DMS53 treated with DMSO at 0.1 percent for 48 hours (cell line): ENCODE data around the gene RPL35.

Experiments
- DNase-seq: peaks from one replicate; lab custom pipeline; 2025; ENCODE audit not compliant: unreplicated experiment; lab: John Stamatoyannopoulos, UW

The RPL35 gene

DNA sequence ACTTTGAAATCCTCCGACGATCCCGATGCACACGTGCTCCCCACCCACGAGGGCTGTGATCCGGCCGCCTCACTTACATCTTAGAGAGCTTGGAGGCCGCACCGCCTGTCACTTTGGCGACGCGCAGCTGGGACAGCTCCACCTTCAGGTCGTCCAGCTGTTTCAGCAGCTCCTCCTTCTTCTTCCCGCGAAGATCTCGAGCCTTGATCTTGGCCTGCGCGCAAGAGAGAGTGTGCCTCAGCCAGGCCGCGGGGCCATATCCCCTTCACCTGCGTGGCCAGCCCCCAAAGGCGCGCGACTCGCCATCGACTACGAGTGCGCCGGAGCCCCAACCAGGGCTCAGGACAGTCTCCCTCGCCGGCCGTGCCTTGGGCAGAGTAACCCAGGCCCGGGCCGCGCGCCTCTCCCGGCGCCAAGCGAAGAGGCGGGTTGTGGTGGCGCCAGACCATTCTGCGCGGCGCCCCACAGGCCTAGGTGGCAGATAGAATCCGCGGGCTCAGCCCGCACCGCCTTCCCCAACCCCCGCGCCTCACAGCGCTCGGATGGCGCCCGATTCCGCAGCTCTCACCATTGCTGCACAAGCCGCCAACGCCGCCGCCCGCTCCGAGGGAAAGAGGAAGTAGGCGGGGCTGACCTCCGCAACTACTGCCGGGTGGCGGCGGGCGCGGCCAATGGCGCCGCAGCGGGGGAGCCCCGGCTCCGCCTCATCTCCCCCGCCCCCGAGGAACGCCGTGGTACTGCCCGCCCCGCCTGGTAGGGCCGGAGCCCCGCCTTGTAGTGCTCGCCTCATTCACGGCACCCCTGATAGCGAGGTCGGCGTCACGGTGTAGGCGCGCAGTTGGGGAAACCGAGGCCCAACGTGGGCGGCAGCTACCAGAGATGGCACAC, at the start of gene RPL35, which contains the start of gene ARPC5L:
RPL35 (minus strand) TSS at position 616 of the 888 bp plus-strand sequence; CDS start at position 571, 45 bp downstream.
ARPC5L (plus strand) TSS at position 789 of the 888 bp plus-strand sequence. CDS start 7,161 bp downstream, outside the sequence.
- DNase-seq, result peak; percentile 87

DNA sequence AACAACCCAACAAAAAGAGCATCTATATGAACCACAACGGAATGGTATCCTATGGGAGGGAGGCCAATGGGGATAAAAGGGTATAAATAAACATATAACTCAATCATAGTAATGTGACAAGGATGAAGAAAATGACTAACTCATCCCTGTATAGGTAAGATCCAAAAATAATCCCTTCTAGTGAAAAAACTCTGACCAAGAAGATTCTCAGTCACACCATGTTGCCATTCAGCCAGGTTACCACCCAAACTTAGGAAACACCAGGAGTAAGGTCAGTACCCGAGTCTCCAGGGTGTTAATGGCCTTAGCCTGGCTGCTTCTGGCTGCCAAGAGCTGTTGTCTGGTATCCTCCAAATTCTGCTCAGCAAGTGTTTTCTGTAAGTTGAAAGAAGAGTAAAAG, 46.3 kb upstream of the RPL35 start:
- DNase-seq, result no peak

DNA sequence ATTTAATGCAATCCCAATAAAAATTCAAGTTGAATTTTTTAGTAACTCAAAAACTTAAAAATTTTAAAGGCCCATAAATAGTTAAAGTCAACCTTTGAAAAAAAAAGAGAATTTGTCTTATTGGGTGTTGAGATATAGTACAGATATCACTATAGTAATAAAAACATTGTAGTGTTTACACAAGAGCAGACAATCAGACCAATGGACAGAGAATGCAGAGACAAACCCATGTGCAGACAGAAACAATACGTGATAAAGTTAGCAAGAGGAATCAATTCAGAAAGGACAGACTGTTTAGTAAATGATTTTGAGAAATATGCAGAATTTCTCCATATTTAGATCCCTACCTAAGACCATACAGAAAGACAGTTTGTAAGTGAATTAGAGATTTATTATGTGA, 45.2 kb upstream of the RPL35 start:
- no peak for DNase-seq

DNA sequence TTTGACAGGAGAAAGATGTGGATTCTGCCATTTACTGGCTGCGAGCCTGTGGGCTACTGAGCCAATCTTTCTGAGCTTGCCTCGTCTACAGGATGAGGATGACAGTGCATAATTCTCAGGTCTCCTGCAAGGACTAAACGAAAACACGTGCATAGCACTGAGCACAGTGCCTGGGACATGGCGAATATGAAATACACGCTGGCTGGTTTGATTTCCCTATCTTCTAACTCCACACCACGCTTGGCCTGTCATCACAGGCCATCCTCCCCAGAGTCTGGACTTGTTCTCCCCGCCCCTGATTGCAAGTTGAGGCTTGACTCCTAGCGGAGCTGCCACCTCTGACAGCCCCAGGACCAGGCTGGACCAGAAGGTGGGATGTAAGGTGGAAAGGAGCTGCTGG, 38.1 kb upstream of the RPL35 start:
- no peak for DNase-seq

DNA sequence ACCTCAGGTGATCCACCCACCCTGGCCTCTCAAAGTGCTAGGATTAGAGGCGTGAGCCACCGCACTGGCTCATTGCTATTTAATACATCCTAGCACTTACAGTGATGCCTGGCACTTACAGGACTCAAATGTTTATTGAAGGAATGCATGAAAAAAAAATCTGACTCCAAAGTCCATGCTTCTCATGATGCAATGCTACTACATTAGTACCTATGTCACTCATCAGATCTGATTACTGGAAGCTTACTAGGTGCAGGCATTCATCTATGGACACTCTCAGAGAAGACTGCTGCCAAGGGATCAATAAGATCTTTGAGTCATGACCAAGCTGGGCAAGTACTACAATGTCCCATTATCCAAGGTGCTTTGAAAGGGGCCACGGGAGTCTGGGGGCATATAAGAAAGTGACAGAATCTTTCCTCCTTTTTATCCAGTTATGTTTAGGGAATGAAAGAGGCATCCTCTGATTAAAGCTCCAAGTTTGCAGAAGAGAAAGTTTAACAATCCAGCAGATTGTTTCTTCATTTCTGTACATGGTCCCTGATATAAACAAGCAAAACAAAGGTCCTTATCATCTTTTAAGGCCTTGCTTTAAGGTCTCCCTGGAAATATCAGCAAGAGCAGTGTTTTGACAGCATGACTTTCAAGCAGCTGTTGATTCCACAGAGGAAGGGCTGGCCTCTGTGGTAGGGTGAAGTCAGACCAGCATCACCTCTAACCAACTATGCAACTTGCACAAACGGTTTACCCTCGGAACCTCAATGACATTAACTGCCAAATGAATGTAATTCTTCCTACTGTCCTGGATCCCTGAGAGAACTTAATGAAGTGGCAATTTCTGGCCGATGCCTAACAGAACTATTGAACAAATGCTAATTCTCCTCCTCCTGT, 36.1 kb upstream of the RPL35 start:
- DNase-seq, result no peak

DNA sequence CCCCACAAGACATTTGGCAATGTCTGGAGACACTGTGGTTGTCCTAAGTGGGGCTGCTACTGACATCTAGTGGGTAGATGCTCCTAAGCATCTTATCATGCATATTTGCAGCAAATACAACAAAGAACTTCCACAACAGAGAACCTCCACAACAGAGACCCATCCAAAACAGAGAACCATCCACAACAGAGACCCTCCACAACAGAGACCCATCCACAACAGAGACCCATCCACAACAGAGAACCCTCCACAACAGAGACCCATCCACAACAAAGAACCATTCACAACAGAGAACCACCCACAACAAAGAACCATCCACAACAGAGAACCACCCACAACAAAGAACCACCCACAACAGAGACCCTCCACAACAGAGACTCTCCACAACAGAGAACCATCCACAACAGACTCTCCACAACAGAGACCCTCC, 33.0 kb upstream of the RPL35 start:
- DNase-seq, result no peak

DNA sequence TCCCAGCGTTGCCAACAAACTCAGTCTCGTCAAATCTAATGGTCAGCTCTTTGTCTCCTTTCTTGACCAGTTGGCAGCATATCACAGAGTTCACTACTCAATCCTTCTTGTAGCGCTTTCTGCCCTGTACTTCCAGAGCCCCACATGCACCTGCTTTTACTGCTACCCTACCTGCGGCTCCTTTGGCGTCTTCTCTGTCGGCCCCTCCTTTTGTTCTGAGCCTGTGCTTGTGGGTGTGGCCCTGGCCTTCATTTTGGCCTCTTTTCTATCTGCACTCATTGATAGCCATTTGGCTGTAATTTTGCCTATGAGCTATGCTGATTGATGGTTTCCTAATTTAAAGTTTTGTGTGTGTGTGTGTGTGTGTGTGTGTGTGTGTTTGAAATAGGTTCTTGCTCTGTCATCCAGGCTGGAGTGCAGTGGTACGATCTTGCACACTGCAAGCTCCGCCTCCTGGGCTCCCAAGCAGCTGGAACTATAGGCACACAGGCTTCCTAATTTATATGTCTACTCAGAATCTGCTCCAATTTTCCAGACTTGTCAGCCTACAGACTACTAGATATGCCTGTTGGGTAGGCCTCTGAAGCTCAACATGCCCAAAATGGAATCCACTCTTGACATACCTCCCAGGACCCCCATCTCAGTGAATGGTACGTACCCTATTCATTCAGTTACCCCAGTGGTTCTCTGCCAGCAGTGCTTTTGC, 32.4 kb upstream of the RPL35 start:
- DNase-seq, result no peak

DNA sequence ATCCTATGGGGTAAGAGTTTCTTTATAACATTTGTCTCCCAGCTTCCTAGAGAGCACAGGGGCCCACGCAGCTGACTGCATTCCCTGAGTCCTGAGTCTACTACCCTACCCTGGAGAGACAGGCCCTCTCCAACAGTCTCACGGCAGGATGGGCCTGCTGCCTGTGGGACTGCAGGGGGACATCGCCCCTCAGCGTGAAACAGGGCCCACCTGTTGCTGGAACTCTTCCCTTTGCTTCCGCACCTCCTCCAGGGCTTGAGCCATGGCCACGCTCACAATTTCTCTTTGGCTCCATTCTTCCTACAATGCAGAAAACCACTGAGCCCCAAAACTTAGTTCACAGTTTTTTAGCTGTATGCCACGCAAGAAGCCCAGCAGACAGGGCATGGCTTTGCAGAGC, 28.4 kb upstream of the RPL35 start:
- DNase-seq, result no peak

DNA sequence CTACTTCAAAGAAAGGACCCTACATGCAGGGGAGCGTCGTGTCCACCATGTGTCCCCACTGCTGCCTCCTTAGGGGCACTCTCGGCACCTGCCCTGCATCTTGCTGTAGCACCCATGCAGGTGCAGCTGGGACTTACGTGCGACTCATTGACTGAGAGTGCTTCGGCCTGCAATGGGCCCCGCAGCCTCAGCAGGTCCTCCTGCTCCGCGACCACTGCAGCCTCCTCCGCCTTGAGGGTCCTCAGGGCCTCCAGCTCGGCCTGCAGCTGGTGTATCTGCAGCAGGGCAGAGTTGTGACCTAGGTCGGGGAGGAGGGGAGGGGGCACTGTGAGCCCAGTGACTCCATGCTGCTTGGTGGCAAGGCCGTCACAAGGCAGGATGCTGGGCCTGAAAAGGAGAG, 27.2 kb upstream of the RPL35 start:
- no peak for DNase-seq

DNA sequence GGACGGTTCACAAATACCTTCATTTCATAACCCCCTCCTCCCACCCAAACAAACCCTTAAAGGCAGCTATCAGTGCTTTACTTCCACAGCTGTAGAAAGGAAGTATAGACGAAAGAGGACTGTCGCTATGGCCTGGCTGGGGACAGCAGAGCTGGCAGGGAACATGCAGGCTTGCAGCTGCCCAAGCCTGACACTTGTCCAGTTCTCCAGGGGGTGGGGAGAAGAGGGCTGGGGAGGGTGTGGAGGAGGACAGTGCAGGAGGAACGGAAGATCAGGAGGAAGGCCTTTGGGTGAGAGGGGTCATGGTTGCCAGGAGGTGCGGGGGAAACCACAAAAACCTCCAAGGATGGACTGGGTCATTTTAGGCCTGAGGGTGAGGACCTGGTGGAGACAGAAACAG, 26.1 kb upstream of the RPL35 start:
- DNase-seq, result no peak

DNA sequence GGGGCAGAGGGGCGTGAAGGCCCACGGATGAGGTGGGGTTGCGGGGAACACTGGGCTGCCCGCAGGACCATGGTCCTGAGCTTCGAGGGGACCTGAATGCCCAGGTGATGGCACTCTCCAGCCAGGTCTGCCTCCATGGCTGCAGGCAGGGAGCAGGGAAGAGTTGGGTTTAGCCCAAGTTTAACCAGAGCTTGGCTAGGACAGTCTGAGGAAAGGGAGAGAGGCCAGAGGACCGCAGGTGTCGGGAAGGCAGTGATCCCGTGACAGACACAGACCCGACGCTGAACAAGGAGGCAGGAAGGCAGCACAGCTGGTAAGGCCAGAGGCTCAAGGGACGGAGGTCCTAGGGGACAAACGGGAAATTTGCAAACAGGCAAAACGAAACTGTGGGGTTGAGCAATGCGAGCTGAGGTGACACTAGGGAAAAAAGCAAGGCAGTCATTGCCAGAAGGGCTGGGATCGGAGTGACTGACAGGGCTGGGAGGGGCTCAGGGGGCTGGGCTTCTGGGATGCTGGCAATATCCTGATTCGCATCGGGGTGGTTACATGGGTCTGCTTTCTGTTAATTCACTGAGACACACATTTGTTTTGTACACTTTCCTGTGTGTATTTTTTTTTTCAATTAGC, 25.2 kb upstream of the RPL35 start:
- DNase-seq, result no peak

DNA sequence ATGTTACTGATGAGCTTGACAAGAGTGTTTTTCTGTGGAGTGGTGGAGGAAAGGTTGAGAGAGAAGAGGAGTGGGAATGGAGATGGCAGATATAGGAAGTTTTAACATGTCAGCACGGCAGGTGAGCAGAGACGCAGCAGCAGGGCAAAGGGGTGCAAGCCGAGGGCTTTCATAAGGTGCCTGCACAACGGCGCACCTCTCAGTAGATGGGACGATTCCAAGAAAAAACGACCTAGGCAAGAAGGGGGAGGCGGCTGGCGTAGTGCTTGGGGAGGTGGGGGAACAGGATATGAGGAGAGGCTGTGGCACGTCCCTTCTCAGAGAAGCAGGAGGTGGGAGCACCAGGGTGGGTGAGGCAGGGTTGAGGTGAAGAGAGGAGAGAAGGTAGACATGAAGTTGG, 24.7 kb upstream of the RPL35 start:
- DNase-seq, result no peak

DNA sequence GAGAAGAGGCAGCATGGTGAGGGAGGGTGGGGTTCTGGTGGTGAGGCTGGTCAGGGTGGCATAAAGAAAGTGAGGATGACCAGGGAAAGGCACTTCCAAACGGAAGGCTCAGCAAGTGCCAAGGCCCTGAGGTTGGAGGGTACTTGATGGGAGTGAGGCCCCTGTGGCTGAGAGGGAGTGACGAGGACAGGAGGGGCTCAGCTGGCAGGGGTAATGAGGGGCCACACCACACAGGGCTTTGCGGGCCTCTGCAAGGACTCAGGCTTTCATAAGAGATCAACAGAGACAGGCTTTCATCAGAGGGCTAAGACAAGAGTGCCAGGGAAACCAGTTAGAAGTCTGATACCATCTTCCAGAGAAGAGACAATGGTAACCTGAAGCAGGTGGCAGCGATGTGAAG, 23.8 kb upstream of the RPL35 start:
- no peak for DNase-seq

DNA sequence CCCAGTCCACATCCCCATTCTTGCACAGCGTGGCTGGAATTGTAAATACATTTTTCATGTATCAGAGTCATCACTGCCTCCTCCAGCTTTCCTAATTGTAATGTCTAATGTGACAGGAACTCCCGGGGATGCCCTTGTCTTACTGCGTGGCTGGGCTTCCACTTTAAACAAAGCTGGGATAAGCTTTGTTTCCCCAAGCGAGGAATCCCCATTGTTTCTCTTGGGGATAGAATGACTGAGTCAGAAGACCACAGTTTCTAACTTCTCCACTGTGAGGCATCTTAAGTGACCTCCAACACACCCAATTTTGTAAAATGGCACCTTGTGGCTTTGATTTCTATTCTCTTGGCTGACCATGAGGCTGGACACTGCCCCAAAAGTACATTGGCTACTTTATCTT, 22.6 kb upstream of the RPL35 start:
- DNase-seq, result no peak

DNA sequence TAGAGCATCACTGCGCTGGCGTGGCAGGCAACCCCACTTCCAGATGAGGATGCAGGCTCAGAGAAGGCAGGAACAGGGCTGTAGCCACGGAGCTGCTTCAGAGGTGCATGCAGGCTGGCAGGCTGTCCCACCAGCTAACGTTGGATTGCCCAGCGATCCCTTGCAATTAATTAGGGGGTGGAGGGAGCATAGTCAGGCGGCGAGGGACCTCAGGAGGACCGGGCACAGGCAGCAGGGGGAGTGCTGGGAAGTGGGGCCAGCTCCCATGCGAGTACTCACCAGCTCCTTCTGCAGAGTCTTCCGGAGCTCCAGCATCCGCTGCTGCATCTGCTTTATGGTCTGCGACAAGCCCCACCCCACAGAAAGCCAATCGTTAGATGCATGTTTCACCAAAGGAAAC, 20.5 kb upstream of the RPL35 start:
- DNase-seq, result no peak

DNA sequence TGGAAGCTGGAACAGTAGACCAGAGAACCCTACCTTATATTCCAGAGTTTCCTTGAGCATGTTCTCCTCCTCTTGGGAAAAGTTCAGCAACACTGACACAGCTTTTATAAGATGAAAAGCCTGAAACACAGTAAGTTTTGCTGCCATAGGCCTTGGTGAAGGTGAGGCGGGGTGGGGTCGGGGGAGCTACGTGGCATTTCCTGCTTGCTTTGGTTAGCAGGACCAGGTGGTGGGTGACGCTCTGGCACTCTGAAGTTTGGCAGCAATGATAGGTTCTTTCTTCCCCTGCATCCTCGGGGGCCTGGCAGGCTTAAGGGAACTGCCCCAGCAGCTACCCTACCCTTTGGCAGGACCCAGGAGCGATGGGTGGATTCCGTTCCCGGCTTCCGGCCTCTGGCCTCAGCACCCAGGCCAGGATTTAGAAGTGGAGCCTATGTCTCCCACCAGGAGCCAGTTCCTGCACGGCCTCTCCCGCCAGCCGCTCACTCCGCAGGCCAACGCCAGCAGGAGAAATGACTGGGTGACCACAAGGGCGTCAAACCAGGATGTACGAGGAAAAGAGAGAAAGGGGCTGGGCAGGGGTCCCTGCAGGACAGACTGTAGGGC, 19.5 kb upstream of the RPL35 start:
- DNase-seq, result no peak

DNA sequence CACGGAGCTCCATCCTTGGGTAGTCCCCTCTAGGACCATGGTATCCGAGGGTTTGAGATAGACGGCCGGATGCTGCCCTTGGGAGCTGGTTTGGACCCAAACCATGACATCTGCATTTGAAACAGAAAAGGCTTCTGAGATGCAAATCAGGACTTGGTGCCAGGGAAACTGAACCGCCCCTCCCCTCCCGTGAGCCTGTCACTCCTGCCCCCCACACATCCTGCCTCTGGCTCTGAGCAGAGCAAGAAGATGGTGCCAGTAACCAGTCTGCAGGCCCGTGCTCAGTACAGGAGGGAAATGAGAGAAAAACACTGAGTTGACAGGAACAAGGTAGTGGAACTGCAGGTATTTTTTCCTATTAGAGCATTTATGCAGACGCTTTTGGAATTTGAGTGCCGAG, 18.7 kb upstream of the RPL35 start:
- DNase-seq, result no peak

DNA sequence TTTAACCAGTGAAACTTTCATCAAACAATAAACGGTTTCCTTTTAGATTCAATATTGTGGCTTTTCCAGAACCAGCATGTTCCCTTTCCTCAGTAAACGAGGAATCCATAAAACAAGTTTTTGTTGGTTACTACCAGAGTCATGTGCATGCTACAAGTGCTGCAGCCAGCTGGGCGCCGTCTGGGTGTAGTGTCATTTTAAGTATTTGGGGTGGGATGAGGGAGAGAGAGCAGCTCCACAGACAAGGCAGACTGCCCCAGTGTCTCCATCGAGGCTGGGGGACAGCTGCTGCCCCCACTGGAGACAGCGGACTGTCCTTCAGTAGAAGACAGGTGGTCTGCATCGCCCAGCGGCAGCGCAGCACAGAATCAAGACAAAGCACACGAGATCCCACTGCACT, 17.5 kb upstream of the RPL35 start:
- no peak for DNase-seq

DNA sequence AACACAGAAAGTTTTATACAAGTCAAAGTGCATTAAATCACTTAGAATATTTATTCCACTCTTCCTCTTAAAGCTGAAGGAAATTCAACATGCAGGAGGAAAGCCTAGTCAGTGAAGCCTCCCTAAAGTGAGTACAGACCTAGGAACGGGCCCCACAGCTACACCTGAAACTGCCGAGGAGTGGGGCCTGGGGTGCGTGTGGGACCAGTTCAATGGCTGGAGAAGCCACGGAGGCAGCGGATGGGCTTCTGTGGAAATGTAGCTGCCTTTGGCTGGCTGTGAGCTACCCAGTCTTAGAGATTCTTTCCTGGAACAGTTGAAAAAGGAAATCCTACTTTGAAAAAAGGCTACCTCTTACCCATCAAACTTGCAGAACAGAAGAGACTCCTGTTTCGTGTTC, 16.8 kb upstream of the RPL35 start:
- no peak for DNase-seq

DNA sequence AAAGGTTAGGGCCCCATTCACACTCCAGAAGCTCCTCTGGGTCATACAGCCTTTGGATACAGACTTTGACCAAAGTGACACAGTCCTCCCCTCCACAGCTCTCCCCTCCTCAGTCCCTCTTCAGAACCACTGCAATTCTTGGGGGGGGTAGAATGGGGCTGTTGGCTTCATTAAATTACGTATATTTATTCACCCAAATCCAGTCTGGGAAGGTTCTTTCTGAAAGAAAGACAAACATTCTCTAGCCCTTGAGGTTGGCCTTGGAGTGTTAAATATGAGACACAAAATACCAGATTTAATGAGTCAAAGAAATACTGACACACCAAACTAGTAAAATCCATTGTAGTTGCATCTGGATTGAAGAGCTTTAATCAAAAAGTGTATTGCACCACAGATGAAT, 16.3 kb upstream of the RPL35 start:
- no peak for DNase-seq
